CD4-positive, alpha-beta T cell (primary cell): ENCODE results near the gene TCF7L2. TPM values are rescaled to one million over a fixed set of nuclear protein-coding genes. Genes with fewer than 3 reads are reported as not detected.

Experiments used
- ATAC-seq: fragments of 200-7000 bp; cut with Tn5 transposase; one replicate; pipeline ENCODE4 v1.10.0; 2022; ENCODE audit warnings: mild to moderate bottlenecking; ENCODE audit not compliant: poor library complexity
- CTCF ChIA-PET: fragments of 350-600 bp; sonication (Branson Sonifier 250); formaldehyde crosslinking; loops from one replicate; lab custom pipeline; 2021; ENCODE audit warnings: antibody characterized with exemption, inconsistent platforms; lab: Charles Lee
- POLR2A ChIA-PET: fragments of 350-600 bp; sonication (Branson Sonifier 250); formaldehyde crosslinking; loops from one replicate; lab custom pipeline; 2021; ENCODE audit warnings: antibody characterized with exemption, inconsistent platforms; lab: Charles Lee
- DNase-seq, 14 experiments: peaks; one replicate each; pipeline ENCODE4 v3.0.0-alpha.2; 2013 to 2020; ENCODE audit warnings: mixed read lengths in 2 of 14
- H3K27ac ChIP-seq, 2 donors: one replicate each; pipeline versions ENCODE4 v1.5.1 to v1.7.0; 2013; ENCODE audit warnings: low read length in 2 of 2, low read depth in 1 of 2, mild to moderate bottlenecking in 1 of 2
- H3K27me3 ChIP-seq, 2 experiments: 1 replicate in 1 of 2; 2 replicates in 1 of 2; pipeline versions ENCODE4 v1.6.1 to v1.7.0; 2013; ENCODE audit warnings: low read length in 2 of 2, control low read depth in 1 of 2, mild to moderate bottlenecking in 1 of 2, moderate library complexity in 1 of 2; ENCODE audit not compliant: insufficient read depth in 2 of 2, control insufficient read depth in 1 of 2
- H3K36me3 ChIP-seq: one replicate; pipeline ENCODE4 v1.6.1; 2013; ENCODE audit warnings: low read length, control low read depth; ENCODE audit not compliant: insufficient read depth
- H3K4me1 ChIP-seq: one replicate; pipeline ENCODE4 v1.6.1; 2013; ENCODE audit warnings: low read length, control low read depth; ENCODE audit not compliant: insufficient read depth
- H3K4me3 ChIP-seq: one replicate; pipeline ENCODE4 v1.5.1; 2013; ENCODE audit warnings: mild to moderate bottlenecking, low read length, moderate library complexity
- H3K9me3 ChIP-seq, 2 experiments: 1 replicate in 1 of 2; 2 replicates in 1 of 2; pipeline versions ENCODE4 v1.6.1 to v1.7.0; 2013; ENCODE audit warnings: low read length in 2 of 2, mild to moderate bottlenecking in 2 of 2, control low read depth in 1 of 2, moderate library complexity in 1 of 2; ENCODE audit not compliant: control insufficient read depth in 1 of 2, insufficient read depth in 1 of 2
- H3K27ac Mint-ChIP-seq: one replicate; pipeline ENCODE4 v1.8.0; 2020; ENCODE audit warnings: mixed read lengths
- H3K27me3 Mint-ChIP-seq: one replicate; pipeline ENCODE4 v1.8.0; 2021; ENCODE audit warnings: mixed read lengths
- H3K36me3 Mint-ChIP-seq: one replicate; pipeline ENCODE4 v1.8.0; 2021; ENCODE audit warnings: low read depth, mixed read lengths
- H3K4me1 Mint-ChIP-seq: one replicate; pipeline ENCODE4 v1.8.0; 2021; ENCODE audit warnings: low read depth, mixed read lengths
- H3K4me3 Mint-ChIP-seq: one replicate; pipeline ENCODE4 v1.8.0; 2020; ENCODE audit warnings: mild to moderate bottlenecking, mixed read lengths
- H3K9me3 Mint-ChIP-seq: one replicate; pipeline ENCODE4 v1.8.0; 2020; ENCODE audit warnings: mixed read lengths
- CTCF ChIP-seq: fragments of 200-600 bp; IDR thresholded peaks from one replicate; pipeline ENCODE4 v1.8.0; 2022; ENCODE audit warnings: antibody characterized with exemption, mild to moderate bottlenecking
- intact Hi-C, 2 experiments: fragments of 100-400 bp; cut with DNase I in 1 of 2; cut with micrococcal nuclease in 1 of 2; formaldehyde crosslinking; loops; one replicate each; pipeline versions ENCODE4 v1.15.1 to v1.9.0; 2023 to 2025; cut with DNase I, micrococcal nuclease
- total RNA-seq, 174 experiments: library from RNA in 2 of 174; stranded (reverse) in 2 of 174; gene quantifications; one replicate each; pipeline ENCODE4 v1.2.3 and lab custom pipeline; 2021 to 2026

Gene TCF7L2
- total RNA-seq, 2 experiments from 2014 or later, result 4.2 to 4.4 TPM

DNA sequence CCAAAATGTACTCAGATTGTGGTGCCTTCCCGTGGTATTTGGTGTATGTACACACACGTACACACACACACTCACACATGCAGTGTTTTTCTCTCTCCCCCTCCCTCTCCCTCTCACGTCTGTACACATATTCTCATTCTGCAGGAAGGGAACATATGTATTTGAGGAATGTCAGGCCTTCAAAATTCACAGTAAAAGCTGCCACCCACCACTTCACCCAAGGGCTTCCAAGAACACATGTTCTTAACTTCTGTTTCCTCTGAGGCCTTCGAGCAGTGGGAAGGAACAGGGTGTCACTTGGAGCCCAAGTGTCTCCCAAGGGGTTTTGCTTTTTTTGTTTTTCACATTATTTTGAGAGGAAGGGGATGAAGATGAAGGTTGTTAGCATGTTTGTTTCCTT, 198.9 kb downstream of the TCF7L2 start:
- ChIA-PET POLR2A (no interaction called here), CTCF (no interaction called here)
- no peaks in the 10 kb centered on the region for H3K9me3 Mint-ChIP-seq
- peaks cover 9% of the 10 kb centered on the region for H3K36me3 Mint-ChIP-seq
- no peaks in the 10 kb centered on the region for H3K4me1 Mint-ChIP-seq
- H3K36me3 ChIP-seq, result no peaks in the 10 kb centered on the region
- no peak overlapping the region for H3K27ac ChIP-seq
- no peaks in the 10 kb centered on the region for H3K4me1 ChIP-seq
- H3K9me3 ChIP-seq, result no peaks in the 10 kb centered on the region
- no peak for ATAC-seq
- H3K4me3 ChIP-seq, result no peak overlapping the region
- H3K27me3 ChIP-seq, result no peaks in the 10 kb centered on the region
- no peak for DNase-seq
- H3K27ac Mint-ChIP-seq, result no peak overlapping the region
- no peak overlapping the region for H3K4me3 Mint-ChIP-seq
- intact Hi-C loops, result no loop called here
- no peak for TF ChIP-seq CTCF
- H3K27me3 Mint-ChIP-seq, result no peaks in the 10 kb centered on the region

DNA sequence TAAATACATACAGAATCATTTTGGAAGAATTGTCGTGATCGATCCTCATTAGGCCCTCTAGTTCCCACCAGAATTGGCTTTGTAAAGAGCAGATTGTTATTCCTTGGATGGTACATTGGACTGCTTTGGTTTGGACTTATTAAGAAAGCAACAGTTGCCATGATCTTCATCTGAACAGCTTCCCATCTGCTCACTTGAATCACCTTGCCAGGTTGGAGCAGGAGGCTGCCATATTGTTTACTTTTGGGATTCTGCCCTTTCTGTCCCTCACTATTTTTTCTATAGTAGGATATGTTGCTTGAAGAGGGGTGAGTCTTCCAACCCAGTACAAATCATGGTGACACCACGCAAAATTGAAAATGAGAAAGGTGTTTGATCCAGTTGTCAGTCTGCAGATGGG, 199.6 kb downstream of the TCF7L2 start:
- Histone ChIP-seq H3K4me3 (no peak overlapping the region), H3K9me3 (no peaks in the 10 kb centered on the region), H3K27me3 (no peaks in the 10 kb centered on the region), H3K4me1 (no peaks in the 10 kb centered on the region), H3K36me3 (no peaks in the 10 kb centered on the region), H3K27ac (no peak overlapping the region)
- Mint-ChIP-seq H3K4me1 (no peaks in the 10 kb centered on the region), H3K9me3 (no peaks in the 10 kb centered on the region), H3K27me3 (no peaks in the 10 kb centered on the region), H3K36me3 (peaks cover 15% of the 10 kb centered on the region), H3K27ac (no peak overlapping the region), H3K4me3 (no peak overlapping the region)
- POLR2A ChIA-PET, result no interaction called here
- CTCF ChIA-PET, result no interaction called here
- TF ChIP-seq CTCF, result no peak
- intact Hi-C loops, result no loop called here
- ATAC-seq (no peak), DNase-seq (no peak)

- Mint-ChIP-seq H3K4me1 (no peaks in the 10 kb centered on the region), H3K36me3 (peaks cover 18% of the 10 kb centered on the region), H3K27me3 (no peaks in the 10 kb centered on the region), H3K27ac (no peak overlapping the region), H3K9me3 (no peaks in the 10 kb centered on the region), H3K4me3 (no peak overlapping the region)
- Histone ChIP-seq H3K4me3 (no peak overlapping the region), H3K27ac (no peak overlapping the region), H3K27me3 (no peaks in the 10 kb centered on the region), H3K36me3 (no peaks in the 10 kb centered on the region), H3K9me3 (no peaks in the 10 kb centered on the region), H3K4me1 (no peaks in the 10 kb centered on the region)
- ATAC-seq (no peak), DNase-seq (peak in 2 of 14 experiments; percentile 25 to 26)
- no peak for TF ChIP-seq CTCF
- intact Hi-C loops, result no loop called here
- ChIA-PET POLR2A (no interaction called here), CTCF (no interaction called here)
Observed at GRCh38 chr10:113151190-113151666, 201.2 kb downstream of the TCF7L2 start.
